ENCODE data around the gene GPC3.

Gene GPC3

DNA sequence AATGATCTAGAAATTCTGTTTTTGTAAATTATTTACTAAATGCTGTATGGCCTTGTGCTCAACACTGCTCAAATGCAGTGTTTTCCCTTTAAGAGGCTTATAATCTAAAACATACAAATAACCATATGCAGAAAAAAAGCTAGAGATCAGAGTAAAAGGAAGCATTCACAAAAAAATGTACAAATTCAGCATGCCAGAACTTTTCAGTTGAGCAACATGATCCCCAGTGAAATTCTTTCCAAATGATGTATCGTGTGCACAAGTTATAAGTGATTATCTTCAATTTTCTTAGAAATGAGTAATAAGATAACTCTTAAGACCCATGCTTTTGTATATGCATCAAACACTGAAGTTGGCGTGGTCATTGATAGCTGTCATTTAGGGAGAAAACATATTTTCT is 5.0 kb downstream of the GPC3 start:
- TF ChIP-seq, protein P1, sequence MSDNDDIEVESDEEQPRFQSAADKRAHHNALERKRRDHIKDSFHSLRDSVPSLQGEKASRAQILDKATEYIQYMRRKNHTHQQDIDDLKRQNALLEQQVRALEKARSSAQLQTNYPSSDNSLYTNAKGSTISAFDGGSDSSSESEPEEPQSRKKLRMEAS (IDR thresholded peaks at IDR 0.05) = no peak
- TF ChIP-seq TAF1 (IDR thresholded peaks at IDR 0.05; ENCODE audit: low read depth) (no peak), ZBTB7A (IDR thresholded peaks at IDR 0.05; ENCODE audit: low read depth) (no peak), RAD21 (IDR thresholded peaks at IDR 0.05; ENCODE audit: low read depth) (no peak), FOXM1 (IDR thresholded peaks at IDR 0.05; ENCODE audit: borderline replicate concordance, low read depth) (no peak), NFIC (IDR thresholded peaks at IDR 0.05) (no peak), EP300 (IDR thresholded peaks at IDR 0.05; ENCODE audit: borderline replicate concordance) (no peak), EGR1 (IDR thresholded peaks at IDR 0.05) (no peak), TCF12 (IDR thresholded peaks at IDR 0.05; ENCODE audit: low read depth) (no peak), TEAD4 (IDR thresholded peaks at IDR 0.05) (no peak), CREB1 (IDR thresholded peaks at IDR 0.05; ENCODE audit: low read depth) (no peak), YY1 (IDR thresholded peaks at IDR 0.05; ENCODE audit: low read depth) (no peak), CEBPB (IDR thresholded peaks at IDR 0.05) (no peak)
- TF ChIP-seq, protein P2, sequence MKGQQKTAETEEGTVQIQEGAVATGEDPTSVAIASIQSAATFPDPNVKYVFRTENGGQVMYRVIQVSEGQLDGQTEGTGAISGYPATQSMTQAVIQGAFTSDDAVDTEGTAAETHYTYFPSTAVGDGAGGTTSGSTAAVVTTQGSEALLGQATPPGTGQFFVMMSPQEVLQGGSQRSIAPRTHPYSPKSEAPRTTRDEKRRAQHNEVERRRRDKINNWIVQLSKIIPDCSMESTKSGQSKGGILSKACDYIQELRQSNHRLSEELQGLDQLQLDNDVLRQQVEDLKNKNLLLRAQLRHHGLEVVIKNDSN (IDR thresholded peaks at IDR 0.05) = no peak
- TF ChIP-seq, protein P3, sequence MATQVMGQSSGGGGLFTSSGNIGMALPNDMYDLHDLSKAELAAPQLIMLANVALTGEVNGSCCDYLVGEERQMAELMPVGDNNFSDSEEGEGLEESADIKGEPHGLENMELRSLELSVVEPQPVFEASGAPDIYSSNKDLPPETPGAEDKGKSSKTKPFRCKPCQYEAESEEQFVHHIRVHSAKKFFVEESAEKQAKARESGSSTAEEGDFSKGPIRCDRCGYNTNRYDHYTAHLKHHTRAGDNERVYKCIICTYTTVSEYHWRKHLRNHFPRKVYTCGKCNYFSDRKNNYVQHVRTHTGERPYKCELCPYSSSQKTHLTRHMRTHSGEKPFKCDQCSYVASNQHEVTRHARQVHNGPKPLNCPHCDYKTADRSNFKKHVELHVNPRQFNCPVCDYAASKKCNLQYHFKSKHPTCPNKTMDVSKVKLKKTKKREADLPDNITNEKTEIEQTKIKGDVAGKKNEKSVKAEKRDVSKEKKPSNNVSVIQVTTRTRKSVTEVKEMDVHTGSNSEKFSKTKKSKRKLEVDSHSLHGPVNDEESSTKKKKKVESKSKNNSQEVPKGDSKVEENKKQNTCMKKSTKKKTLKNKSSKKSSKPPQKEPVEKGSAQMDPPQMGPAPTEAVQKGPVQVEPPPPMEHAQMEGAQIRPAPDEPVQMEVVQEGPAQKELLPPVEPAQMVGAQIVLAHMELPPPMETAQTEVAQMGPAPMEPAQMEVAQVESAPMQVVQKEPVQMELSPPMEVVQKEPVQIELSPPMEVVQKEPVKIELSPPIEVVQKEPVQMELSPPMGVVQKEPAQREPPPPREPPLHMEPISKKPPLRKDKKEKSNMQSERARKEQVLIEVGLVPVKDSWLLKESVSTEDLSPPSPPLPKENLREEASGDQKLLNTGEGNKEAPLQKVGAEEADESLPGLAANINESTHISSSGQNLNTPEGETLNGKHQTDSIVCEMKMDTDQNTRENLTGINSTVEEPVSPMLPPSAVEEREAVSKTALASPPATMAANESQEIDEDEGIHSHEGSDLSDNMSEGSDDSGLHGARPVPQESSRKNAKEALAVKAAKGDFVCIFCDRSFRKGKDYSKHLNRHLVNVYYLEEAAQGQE (IDR thresholded peaks at IDR 0.05; ENCODE audit: low read depth) = no peak

DNA sequence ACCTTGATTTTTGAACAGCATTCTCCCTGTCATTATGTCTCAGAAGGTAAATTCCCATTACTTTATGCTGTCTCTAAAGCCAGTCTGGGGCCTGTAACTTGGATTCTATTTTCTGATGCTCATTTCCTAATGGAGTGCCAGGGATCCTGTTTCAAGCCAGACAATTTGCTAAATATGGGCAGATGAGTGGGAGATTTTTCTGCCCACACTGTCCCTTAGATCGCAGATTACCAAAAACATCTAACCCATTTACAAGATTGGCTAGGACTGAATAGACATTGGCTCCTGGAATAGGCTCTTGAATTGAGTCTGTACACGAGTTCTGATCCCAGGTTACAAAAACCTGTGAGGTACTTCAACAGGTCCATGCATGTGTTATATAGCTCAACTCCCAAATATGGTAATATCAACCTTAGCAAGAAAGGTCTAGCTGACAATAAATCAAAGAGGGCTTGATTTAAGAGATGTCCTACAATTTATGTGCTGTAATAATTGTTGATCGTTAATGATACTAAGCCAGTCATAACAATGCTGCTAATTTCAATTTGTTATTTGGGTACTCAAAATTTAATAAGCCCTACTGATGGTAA is 5.7 kb downstream of the GPC3 start:
- TF ChIP-seq TEAD4 (IDR thresholded peaks at IDR 0.05) = no peak
- TF ChIP-seq RAD21 (IDR thresholded peaks at IDR 0.05; ENCODE audit: low read depth) = no peak
- TF ChIP-seq CEBPB (IDR thresholded peaks at IDR 0.05) = no peak
- no peak for TF ChIP-seq TAF1 (IDR thresholded peaks at IDR 0.05; ENCODE audit: low read depth)
- no peak for TF ChIP-seq NFIC (IDR thresholded peaks at IDR 0.05)

DNA sequence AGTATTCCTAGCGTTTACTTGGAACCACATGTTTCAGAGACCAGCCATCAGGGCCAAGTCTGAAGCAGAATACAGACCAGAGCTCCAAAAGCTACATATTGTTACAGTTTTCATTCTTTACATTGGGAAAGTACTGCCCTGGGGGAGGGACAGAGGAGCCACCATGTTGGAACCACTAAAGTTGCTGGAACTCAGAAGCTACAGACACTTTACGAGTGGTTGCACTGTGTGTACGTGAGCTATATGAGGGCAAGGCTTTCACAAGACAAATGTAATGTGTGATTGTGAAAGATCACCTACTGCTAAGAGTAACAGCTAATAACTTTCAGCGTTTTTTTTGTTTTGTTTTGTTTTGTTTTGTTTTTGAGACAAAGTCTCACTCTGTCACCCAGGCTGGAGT is 11.7 kb downstream of the GPC3 start:
- TF ChIP-seq RAD21 (IDR thresholded peaks at IDR 0.05; ENCODE audit: low read depth) = no peak
- TF ChIP-seq EP300 (IDR thresholded peaks at IDR 0.05; ENCODE audit: borderline replicate concordance) = no peak
- TF ChIP-seq CEBPB (IDR thresholded peaks at IDR 0.05) = no peak
- TF ChIP-seq, protein P2 (IDR thresholded peaks at IDR 0.05) = no peak
- TF ChIP-seq CREB1 (IDR thresholded peaks at IDR 0.05; ENCODE audit: low read depth) = no peak
- no peak for TF ChIP-seq NFIC (IDR thresholded peaks at IDR 0.05)
- no peak for TF ChIP-seq TEAD4 (IDR thresholded peaks at IDR 0.05)

DNA sequence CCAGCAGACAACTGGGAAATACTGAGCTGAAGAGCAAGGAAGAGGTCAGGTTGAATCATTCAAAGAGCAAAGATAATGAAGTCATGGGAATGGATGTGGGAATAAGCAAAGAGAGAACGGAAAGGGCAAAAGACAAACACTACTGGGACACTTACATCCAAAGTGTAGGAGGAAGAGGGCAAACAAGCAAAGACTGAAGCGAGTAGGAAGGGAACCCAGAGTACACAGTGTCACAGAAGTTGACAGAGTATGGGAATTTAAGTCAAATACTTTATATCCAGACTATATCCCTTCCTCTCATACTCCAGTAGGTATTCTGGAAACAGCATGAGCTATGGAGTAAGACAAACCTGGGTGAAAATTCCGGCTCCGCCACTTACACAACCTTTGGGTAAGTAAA is 12.5 kb downstream of the GPC3 start:
- TF ChIP-seq, protein P1 (IDR thresholded peaks at IDR 0.05) = no peak
- no peak for TF ChIP-seq EGR1 (IDR thresholded peaks at IDR 0.05)
- no peak for TF ChIP-seq FOXM1 (IDR thresholded peaks at IDR 0.05; ENCODE audit: borderline replicate concordance, low read depth)
- TF ChIP-seq ZBTB7A (IDR thresholded peaks at IDR 0.05; ENCODE audit: low read depth) = no peak
- no peak for TF ChIP-seq CEBPB (IDR thresholded peaks at IDR 0.05)
- no peak for TF ChIP-seq TAF1 (IDR thresholded peaks at IDR 0.05; ENCODE audit: low read depth)
- TF ChIP-seq, protein P3 (IDR thresholded peaks at IDR 0.05; ENCODE audit: low read depth) = no peak
- TF ChIP-seq NFIC (IDR thresholded peaks at IDR 0.05) = no peak
- TF ChIP-seq, protein P2 (IDR thresholded peaks at IDR 0.05) = no peak

DNA sequence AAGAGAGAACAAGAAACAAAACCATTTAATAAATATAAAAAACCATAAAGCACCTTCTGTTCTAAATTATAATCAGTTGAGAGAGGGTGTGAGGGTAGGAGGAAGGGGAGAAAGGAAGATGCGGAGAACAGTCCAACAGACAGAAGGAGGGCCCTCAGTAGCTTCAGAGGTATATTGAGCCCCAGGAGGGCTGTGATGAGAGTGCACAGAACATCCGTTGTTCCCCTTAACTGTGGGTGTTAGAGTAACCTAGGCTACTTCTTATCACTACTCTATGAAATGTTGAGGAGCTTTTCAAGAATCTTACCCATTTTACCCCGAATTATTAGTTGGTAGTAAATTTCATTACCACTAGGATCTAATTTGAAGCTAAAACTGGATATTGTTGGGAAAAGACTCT is 13.8 kb downstream of the GPC3 start:
- TF ChIP-seq EP300 (IDR thresholded peaks at IDR 0.05; ENCODE audit: borderline replicate concordance) = no peak
- TF ChIP-seq FOXM1 (IDR thresholded peaks at IDR 0.05; ENCODE audit: borderline replicate concordance, low read depth) = no peak
- no peak for TF ChIP-seq ZBTB7A (IDR thresholded peaks at IDR 0.05; ENCODE audit: low read depth)
- TF ChIP-seq EGR1 (IDR thresholded peaks at IDR 0.05) = no peak
- TF ChIP-seq CREB1 (IDR thresholded peaks at IDR 0.05; ENCODE audit: low read depth) = no peak
- no peak for TF ChIP-seq NFIC (IDR thresholded peaks at IDR 0.05)
- no peak for TF ChIP-seq RAD21 (IDR thresholded peaks at IDR 0.05; ENCODE audit: low read depth)
- no peak for TF ChIP-seq TEAD4 (IDR thresholded peaks at IDR 0.05)
- TF ChIP-seq, protein P1 (IDR thresholded peaks at IDR 0.05) = no peak
- TF ChIP-seq CEBPB (IDR thresholded peaks at IDR 0.05) = no peak
- no peak for TF ChIP-seq YY1 (IDR thresholded peaks at IDR 0.05; ENCODE audit: low read depth)
- TF ChIP-seq TCF12 (IDR thresholded peaks at IDR 0.05; ENCODE audit: low read depth) = no peak
- TF ChIP-seq TAF1 (IDR thresholded peaks at IDR 0.05; ENCODE audit: low read depth) = no peak
- TF ChIP-seq, protein P3 (IDR thresholded peaks at IDR 0.05; ENCODE audit: low read depth) = no peak
- TF ChIP-seq, protein P2 (IDR thresholded peaks at IDR 0.05) = no peak

Data from Ishikawa (cell line).